ENCODE data around the gene SNAP23. TPM values are rescaled to one million over a fixed set of nuclear protein-coding genes. Genes with fewer than 3 reads are reported as not detected.

SNAP23 gene
- polyA plus RNA-seq, 1 donor from 2014 or later, result 40.7 TPM

DNA sequence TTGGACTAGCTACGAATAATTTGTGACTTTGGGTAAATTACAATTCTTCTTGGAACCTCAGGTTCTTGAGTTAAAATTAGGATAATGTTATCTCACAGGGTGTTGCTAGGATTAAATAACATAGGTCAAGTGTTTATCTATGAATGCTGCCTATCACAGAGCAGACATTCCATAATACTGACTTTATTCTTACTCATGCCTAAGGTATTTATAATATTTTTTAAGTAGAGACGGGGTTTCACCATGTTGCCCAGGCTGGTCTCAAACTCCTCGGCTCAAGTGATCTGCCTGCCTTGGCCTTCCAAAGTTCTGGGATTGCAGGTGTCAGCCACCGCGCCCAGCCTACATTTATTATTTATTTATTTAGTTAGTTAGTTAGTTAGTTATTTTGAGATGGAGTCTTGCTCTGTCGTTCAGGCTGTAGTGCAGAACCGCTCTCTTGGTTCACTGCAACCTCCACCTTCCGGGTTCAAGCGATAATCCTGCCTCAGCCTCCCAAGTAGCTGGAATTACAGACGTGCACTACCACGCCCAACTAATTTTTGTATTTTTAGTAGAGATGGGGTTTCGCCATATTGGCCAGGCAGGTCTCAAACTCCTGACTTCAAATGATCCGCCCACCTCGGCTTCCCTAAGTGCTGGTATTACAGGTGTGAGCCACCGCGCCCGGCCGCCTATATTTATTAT lies 3.8 kb upstream of the SNAP23 start:
- no peaks in the 10 kb centered on the region for H3K9me3 ChIP-seq (ENCODE audit: low read length)
- no peaks in the 10 kb centered on the region for H3K36me3 ChIP-seq (ENCODE audit: insufficient read depth, low read length)
- H3K9ac ChIP-seq (ENCODE audit: low read length), result peak overlapping the region; percentile 87
- H3K9me2 ChIP-seq (ENCODE audit: insufficient read depth, low read length), result no peaks in the 10 kb centered on the region
- no peaks in the 10 kb centered on the region for H4K20me1 ChIP-seq (ENCODE audit: insufficient read depth)
- peak overlapping the region; percentile 80 for H3K27ac ChIP-seq (ENCODE audit: low read length)
- H3K27me3 ChIP-seq (ENCODE audit: insufficient read depth, low read depth, low read length), result no peaks in the 10 kb centered on the region
- peak overlapping the region; percentile 95 for H3K4me3 ChIP-seq (ENCODE audit: low read length)
- peaks cover 31% of the 10 kb centered on the region for H3K79me2 ChIP-seq (replicated peaks; ENCODE audit: insufficient read depth, low read length)
- peaks cover 5% of the 10 kb centered on the region for H3F3A ChIP-seq (ENCODE audit: insufficient read depth, low read length, poor library complexity, severe bottlenecking)
- H2AFZ ChIP-seq (ENCODE audit: low read depth, low read length), result peak overlapping the region; percentile 100
- H3K4me2 ChIP-seq (ENCODE audit: low read length), result peak overlapping the region; percentile 80
- TF ChIP-seq EP300 (conservative IDR thresholded peaks at IDR 0.05; ENCODE audit: poor library complexity, severe bottlenecking), result no peak
- TF ChIP-seq EZH2 (IDR thresholded peaks at IDR 0.05; ENCODE audit: borderline replicate concordance, insufficient read depth, low read length, poor library complexity, severe bottlenecking), result no peak
- TF ChIP-seq RAD21 (conservative IDR thresholded peaks at IDR 0.05), result no peak
- no peak for TF ChIP-seq POLR2AphosphoS5 (IDR thresholded peaks at IDR 0.05)
- TF ChIP-seq, protein P1, sequence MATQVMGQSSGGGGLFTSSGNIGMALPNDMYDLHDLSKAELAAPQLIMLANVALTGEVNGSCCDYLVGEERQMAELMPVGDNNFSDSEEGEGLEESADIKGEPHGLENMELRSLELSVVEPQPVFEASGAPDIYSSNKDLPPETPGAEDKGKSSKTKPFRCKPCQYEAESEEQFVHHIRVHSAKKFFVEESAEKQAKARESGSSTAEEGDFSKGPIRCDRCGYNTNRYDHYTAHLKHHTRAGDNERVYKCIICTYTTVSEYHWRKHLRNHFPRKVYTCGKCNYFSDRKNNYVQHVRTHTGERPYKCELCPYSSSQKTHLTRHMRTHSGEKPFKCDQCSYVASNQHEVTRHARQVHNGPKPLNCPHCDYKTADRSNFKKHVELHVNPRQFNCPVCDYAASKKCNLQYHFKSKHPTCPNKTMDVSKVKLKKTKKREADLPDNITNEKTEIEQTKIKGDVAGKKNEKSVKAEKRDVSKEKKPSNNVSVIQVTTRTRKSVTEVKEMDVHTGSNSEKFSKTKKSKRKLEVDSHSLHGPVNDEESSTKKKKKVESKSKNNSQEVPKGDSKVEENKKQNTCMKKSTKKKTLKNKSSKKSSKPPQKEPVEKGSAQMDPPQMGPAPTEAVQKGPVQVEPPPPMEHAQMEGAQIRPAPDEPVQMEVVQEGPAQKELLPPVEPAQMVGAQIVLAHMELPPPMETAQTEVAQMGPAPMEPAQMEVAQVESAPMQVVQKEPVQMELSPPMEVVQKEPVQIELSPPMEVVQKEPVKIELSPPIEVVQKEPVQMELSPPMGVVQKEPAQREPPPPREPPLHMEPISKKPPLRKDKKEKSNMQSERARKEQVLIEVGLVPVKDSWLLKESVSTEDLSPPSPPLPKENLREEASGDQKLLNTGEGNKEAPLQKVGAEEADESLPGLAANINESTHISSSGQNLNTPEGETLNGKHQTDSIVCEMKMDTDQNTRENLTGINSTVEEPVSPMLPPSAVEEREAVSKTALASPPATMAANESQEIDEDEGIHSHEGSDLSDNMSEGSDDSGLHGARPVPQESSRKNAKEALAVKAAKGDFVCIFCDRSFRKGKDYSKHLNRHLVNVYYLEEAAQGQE (IDR thresholded peaks at IDR 0.05; ENCODE audit: borderline replicate concordance), result no peak
- no peak for TF ChIP-seq MXI1 (conservative IDR thresholded peaks at IDR 0.05; ENCODE audit: poor library complexity, severe bottlenecking)
- TF ChIP-seq SMC3 (conservative IDR thresholded peaks at IDR 0.05; ENCODE audit: poor library complexity), result no peak
- TF ChIP-seq, protein P2, sequence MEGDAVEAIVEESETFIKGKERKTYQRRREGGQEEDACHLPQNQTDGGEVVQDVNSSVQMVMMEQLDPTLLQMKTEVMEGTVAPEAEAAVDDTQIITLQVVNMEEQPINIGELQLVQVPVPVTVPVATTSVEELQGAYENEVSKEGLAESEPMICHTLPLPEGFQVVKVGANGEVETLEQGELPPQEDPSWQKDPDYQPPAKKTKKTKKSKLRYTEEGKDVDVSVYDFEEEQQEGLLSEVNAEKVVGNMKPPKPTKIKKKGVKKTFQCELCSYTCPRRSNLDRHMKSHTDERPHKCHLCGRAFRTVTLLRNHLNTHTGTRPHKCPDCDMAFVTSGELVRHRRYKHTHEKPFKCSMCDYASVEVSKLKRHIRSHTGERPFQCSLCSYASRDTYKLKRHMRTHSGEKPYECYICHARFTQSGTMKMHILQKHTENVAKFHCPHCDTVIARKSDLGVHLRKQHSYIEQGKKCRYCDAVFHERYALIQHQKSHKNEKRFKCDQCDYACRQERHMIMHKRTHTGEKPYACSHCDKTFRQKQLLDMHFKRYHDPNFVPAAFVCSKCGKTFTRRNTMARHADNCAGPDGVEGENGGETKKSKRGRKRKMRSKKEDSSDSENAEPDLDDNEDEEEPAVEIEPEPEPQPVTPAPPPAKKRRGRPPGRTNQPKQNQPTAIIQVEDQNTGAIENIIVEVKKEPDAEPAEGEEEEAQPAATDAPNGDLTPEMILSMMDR (IDR thresholded peaks at IDR 0.05; ENCODE audit: poor library complexity, severe bottlenecking), result no peak
- TF ChIP-seq TAF1 (IDR thresholded peaks at IDR 0.05; ENCODE audit: low read depth), result no peak

DNA sequence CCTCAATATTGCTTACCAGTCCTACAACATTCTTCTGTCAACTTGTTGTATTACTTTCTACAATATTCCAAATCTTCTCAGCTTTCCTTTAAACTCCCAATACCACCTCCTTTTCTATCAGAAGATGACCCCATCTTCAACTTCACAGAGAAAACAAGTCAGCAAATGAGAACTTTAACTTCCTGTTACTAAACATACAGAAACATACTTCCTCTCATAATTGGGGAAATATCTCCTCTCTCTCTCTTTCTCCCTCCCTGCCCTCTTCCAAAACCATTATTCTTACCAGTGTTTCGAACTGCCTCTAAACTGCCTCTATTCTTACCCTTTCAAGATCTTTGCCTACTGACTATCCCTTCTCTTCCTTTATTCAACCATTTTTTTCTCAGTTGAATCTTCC lies 1.8 kb upstream of the SNAP23 start:
- TF ChIP-seq, protein P2 (IDR thresholded peaks at IDR 0.05; ENCODE audit: poor library complexity, severe bottlenecking), result no peak
- TF ChIP-seq MXI1 (conservative IDR thresholded peaks at IDR 0.05; ENCODE audit: poor library complexity, severe bottlenecking) (no peak), EP300 (conservative IDR thresholded peaks at IDR 0.05; ENCODE audit: poor library complexity, severe bottlenecking) (no peak), POLR2AphosphoS5 (IDR thresholded peaks at IDR 0.05) (no peak), RAD21 (conservative IDR thresholded peaks at IDR 0.05) (no peak), SMC3 (conservative IDR thresholded peaks at IDR 0.05; ENCODE audit: poor library complexity) (no peak), EZH2 (IDR thresholded peaks at IDR 0.05; ENCODE audit: borderline replicate concordance, insufficient read depth, low read length, poor library complexity, severe bottlenecking) (no peak), TAF1 (IDR thresholded peaks at IDR 0.05; ENCODE audit: low read depth) (no peak)
- TF ChIP-seq, protein P1 (IDR thresholded peaks at IDR 0.05; ENCODE audit: borderline replicate concordance), result no peak
- Histone ChIP-seq H2AFZ (ENCODE audit: low read depth, low read length) (no peak overlapping the region), H3K27ac (ENCODE audit: low read length) (no peak overlapping the region), H3K9me3 (ENCODE audit: low read length) (no peaks in the 10 kb centered on the region), H3F3A (ENCODE audit: insufficient read depth, low read length, poor library complexity, severe bottlenecking) (peaks cover 5% of the 10 kb centered on the region), H3K36me3 (ENCODE audit: insufficient read depth, low read length) (no peaks in the 10 kb centered on the region), H3K9me2 (ENCODE audit: insufficient read depth, low read length) (no peaks in the 10 kb centered on the region), H3K4me3 (ENCODE audit: low read length) (no peak overlapping the region), H3K9ac (ENCODE audit: low read length) (no peak overlapping the region), H3K27me3 (ENCODE audit: insufficient read depth, low read depth, low read length) (no peaks in the 10 kb centered on the region), H3K4me2 (ENCODE audit: low read length) (no peak overlapping the region), H3K79me2 (replicated peaks; ENCODE audit: insufficient read depth, low read length) (peaks cover 23% of the 10 kb centered on the region), H4K20me1 (ENCODE audit: insufficient read depth) (no peaks in the 10 kb centered on the region)
